Measurements from ENCODE around the gene POLG. TPM values are rescaled to one million over a fixed set of nuclear protein-coding genes. Genes with fewer than 3 reads are reported as not detected.

POLG gene
- total and polyA plus RNA-seq, 4 donors, result 36.7 to 84.9 (median 45.3) TPM

GRCh38 chr15:89377024-89377841 is 42.6 kb upstream of the POLG start:
- Histone ChIP-seq H3K27me3 (ENCODE audit: control insufficient read depth in 3 of 3, insufficient read depth in 3 of 3, low read length in 2 of 3) (peaks cover 3 to 88% (median 73%) of the 10 kb centered on the region in 3 donors), H3K36me3 (ENCODE audit: control insufficient read depth in 4 of 4, insufficient read depth in 4 of 4, low read length in 4 of 4) (no peaks in the 10 kb centered on the region), H3K9ac (ENCODE audit: insufficient read depth in 1 of 2, low read length in 2 of 2) (no peak overlapping the region), H3K9me3 (ENCODE audit: control insufficient read depth in 4 of 4, insufficient read depth in 3 of 4, low read length in 3 of 4) (peaks cover 0 to 16% (median 0%) of the 10 kb centered on the region in 4 donors), H3K4me1 (ENCODE audit: control insufficient read depth in 5 of 5, insufficient read depth in 5 of 5, low read length in 5 of 5) (peaks cover 0 to 16% (median 8%) of the 10 kb centered on the region in 5 donors), H3K27ac (ENCODE audit: low read depth in 1 of 2, low read length in 1 of 2) (no peak overlapping the region), H3K4me3 (no peak overlapping the region)
- 10 to 12% methylated on average over 31 of the region's 31 CpGs for WGBS, 2 donors
- ATAC-seq (ENCODE audit: insufficient read depth, low FRiP score) (no peak), DNase-seq (no peak)
- TF ChIP-seq CTCF (IDR thresholded peaks at IDR 0.05; ENCODE audit: control extremely low read depth, extremely low read depth), result no peak

GRCh38 chr15:89376388-89376787 is 41.8 kb upstream of the POLG start:
- Histone ChIP-seq H3K27me3 (ENCODE audit: control insufficient read depth in 3 of 3, insufficient read depth in 3 of 3, low read length in 2 of 3) (peaks cover 3 to 88% (median 80%) of the 10 kb centered on the region in 3 donors), H3K27ac (ENCODE audit: low read depth in 1 of 2, low read length in 1 of 2) (no peak overlapping the region), H3K4me3 (no peak overlapping the region), H3K9me3 (ENCODE audit: control insufficient read depth in 4 of 4, insufficient read depth in 3 of 4, low read length in 3 of 4) (peaks cover 0 to 17% (median 0%) of the 10 kb centered on the region in 4 donors), H3K36me3 (ENCODE audit: control insufficient read depth in 4 of 4, insufficient read depth in 4 of 4, low read length in 4 of 4) (no peaks in the 10 kb centered on the region), H3K9ac (ENCODE audit: insufficient read depth in 1 of 2, low read length in 2 of 2) (no peak overlapping the region), H3K4me1 (ENCODE audit: control insufficient read depth in 5 of 5, insufficient read depth in 5 of 5, low read length in 5 of 5) (peaks cover 0 to 16% (median 8%) of the 10 kb centered on the region in 5 donors)
- ATAC-seq (ENCODE audit: insufficient read depth, low FRiP score) (no peak), DNase-seq (no peak)
- no peak for TF ChIP-seq CTCF (IDR thresholded peaks at IDR 0.05; ENCODE audit: control extremely low read depth, extremely low read depth)
- WGBS, 2 donors, result 48% methylated on average over 2 of the region's 2 CpGs

- TF ChIP-seq CTCF (IDR thresholded peaks at IDR 0.05; ENCODE audit: control extremely low read depth, extremely low read depth), result no peak
- DNase-seq (no peak), ATAC-seq (ENCODE audit: insufficient read depth, low FRiP score) (no peak)
These were observed 40.7 kb upstream of the POLG start for GRCh38 chr15:89375093-89376005.

More at GRCh38 chr15:89375093-89376005, 40.7 kb upstream of the POLG start:
- Histone ChIP-seq H3K36me3 (ENCODE audit: control insufficient read depth in 4 of 4, insufficient read depth in 4 of 4, low read length in 4 of 4) (no peaks in the 10 kb centered on the region), H3K4me1 (ENCODE audit: control insufficient read depth in 5 of 5, insufficient read depth in 5 of 5, low read length in 5 of 5) (peaks cover 0 to 18% (median 8%) of the 10 kb centered on the region in 5 donors), H3K27ac (ENCODE audit: low read depth in 1 of 2, low read length in 1 of 2) (no peak overlapping the region), H3K4me3 (no peak overlapping the region), H3K9me3 (ENCODE audit: control insufficient read depth in 4 of 4, insufficient read depth in 3 of 4, low read length in 3 of 4) (peaks cover 0 to 17% (median 0%) of the 10 kb centered on the region in 4 donors), H3K27me3 (ENCODE audit: control insufficient read depth in 3 of 3, insufficient read depth in 3 of 3, low read length in 2 of 3) (peaks cover 3 to 87% (median 85%) of the 10 kb centered on the region in 3 donors), H3K9ac (ENCODE audit: insufficient read depth in 1 of 2, low read length in 2 of 2) (no peak overlapping the region)
- 3 to 7% methylated on average over 9 of the region's 9 CpGs for whole genome bisulfite sequencing, 2 donors
